GM19099 (cell line): ENCODE data around the gene ZNF860.

Experiments
- POLR2A ChIP-seq: IDR thresholded peaks from 3 replicates; pipeline ENCODE4 v1.6.1; 2011; ENCODE audit warnings: low read depth; ENCODE audit not compliant: insufficient read length; ENCODE audit errors: extremely low read depth

The ZNF860 gene

GRCh38 chr3:32003380-32003779 lies 21.8 kb downstream of the ZNF860 start:
- TF ChIP-seq POLR2A: no peak

GRCh38 chr3:32004113-32004765 lies 22.7 kb downstream of the ZNF860 start:
- no peak for TF ChIP-seq POLR2A

- TF ChIP-seq POLR2A: no peak
Measured at GRCh38 chr3:32009101-32009500, 27.6 kb downstream of the ZNF860 start.

GRCh38 chr3:32009957-32010356 lies 28.4 kb downstream of the ZNF860 start:
- TF ChIP-seq POLR2A: no peak

GRCh38 chr3:32017286-32017685 lies 35.7 kb downstream of the ZNF860 start:
- TF ChIP-seq POLR2A: no peak

GRCh38 chr3:32018757-32019564 lies 37.4 kb downstream of the ZNF860 start:
- no peak for TF ChIP-seq POLR2A

- no peak for TF ChIP-seq POLR2A
Measured at GRCh38 chr3:32021155-32021554, 39.6 kb downstream of the ZNF860 start.

- no peak for TF ChIP-seq POLR2A
Measured at GRCh38 chr3:32021748-32022147, 40.2 kb downstream of the ZNF860 start.

- TF ChIP-seq POLR2A: no peak
Measured at GRCh38 chr3:32022947-32023346, 41.4 kb downstream of the ZNF860 start.

- no peak for TF ChIP-seq POLR2A
Measured at GRCh38 chr3:32026593-32026992, 45.0 kb downstream of the ZNF860 start.

GRCh38 chr3:32037932-32038267 lies 56.4 kb downstream of the ZNF860 start:
- no peak for TF ChIP-seq POLR2A

- TF ChIP-seq POLR2A: no peak
Measured at GRCh38 chr3:32041316-32041715, 59.8 kb downstream of the ZNF860 start.
